Medulla oblongata (tissue), 1 donor: Measurements from ENCODE around the gene USP20.

ENCODE experiments used
- DNase-seq: peaks from one replicate; pipeline ENCODE4 v3.0.0-alpha.2; 2015; ENCODE audit errors: extremely low spot score

USP20 gene

DNA sequence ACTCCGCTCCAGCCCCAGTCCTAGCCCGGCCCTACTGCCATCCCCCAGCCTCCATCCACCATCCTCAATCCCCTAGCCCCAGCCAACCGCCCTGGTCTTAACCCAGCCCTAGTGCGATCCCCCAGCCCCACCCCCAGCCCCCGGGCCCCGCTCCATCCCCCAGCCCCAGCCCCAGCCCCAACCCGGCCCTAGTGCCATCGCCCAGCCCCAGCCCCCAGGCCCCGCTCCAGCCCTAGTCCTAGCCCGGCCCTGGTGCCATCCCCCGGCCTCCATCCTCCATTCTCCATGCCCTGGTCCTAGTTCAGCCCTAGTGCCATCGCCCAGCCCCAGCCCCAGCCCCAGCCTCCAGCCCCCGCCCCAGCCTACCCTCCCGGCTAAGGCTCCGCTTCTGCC is 11.7 kb upstream of the USP20 start:
- no peak for DNase-seq

DNA sequence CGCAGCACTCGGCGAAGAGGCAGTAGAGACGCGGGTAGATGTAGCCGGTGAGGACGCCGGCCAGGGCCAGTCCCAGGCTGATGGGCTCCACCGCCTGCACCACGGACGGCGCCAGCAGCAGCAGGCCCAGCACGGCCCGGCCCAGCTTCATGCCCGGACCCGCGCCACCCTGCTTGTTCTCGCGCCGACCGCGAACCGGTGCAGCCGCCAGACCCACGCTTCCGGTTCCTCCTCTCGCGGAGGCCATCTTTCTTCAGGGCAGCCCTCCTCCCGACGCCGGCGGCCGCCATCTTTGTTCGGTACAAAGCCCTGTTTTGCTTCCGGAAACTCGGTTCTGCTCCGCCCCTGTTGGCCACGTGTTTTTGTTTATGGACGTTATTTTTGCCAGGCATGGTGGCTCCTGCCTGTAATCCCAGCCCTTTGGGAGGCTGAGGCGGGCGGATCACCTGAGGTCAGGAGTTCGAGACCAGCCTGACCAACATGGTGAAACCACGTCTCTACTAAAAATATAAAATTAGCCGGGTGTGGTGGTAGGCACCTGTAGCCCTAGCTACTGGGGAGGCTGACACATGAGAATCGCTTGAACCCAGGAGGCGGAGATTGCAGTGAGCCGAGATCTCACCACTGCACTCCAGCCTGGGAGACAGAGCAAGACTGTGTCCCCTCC is 11.2 kb upstream of the USP20 start, which contains the start of gene TOR1A:
TOR1A (minus strand) TSS at position 202 of the 667 bp plus-strand sequence; CDS start at position 151, 51 bp downstream.
- peak; percentile 95 for DNase-seq

DNA sequence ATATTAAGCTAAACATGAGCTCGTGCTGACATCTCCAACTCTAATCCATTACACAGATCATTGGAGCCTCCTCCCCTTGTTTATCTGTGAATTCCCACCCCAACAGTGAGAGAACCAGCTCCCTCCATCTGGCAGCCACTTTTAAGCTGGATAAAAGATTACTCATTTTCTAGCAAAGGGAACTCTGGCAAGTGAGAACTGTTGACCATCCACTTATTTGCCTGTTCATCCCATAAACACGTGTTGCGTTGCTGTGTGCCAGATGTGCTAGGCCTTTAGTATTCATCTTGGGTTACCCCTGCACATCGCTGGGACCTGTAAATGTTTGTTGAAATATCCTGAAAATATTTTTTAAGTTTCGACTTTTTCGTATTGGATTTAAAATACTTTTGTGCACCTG is 8.9 kb upstream of the USP20 start:
- no peak for DNase-seq

DNA sequence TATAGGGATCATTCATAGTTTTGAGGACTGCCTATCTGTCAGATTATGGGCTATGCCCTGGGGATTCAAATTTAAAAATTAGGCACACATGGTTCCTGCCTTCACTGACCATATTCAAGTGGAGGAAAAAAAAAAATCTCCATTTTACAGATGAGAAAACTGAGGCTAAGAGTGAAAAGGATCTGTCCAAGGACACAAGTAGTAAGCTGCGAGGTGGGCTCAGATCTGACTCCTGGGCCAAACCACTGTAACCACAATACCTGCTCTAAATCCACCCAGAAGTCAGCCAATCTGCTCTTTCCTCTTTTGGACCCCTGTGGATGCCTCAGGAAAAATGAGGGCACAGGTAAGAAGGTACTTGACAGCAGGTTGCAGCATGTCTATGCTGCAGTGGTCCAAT is 8.5 kb upstream of the USP20 start:
- no peak for DNase-seq

DNA sequence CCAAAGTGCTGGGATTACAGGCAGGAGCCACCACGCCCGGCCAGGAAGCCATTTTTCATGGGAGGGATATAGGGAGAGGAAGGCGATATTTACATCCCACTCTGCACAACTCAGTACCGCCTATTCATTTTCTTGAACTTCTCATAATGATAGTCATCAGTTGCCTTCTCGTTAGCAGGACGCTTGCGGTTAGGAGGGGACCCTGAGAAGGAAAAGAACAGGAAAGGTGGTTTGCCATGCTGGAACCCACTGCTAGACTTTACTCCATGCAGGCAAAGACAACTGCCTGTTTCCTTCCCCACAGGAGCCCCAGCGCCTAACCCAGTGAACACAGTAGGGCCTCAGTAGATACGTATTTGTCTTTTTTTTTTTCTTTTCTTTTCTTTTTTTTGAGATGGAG is 7.2 kb upstream of the USP20 start:
- DNase-seq: no peak

DNA sequence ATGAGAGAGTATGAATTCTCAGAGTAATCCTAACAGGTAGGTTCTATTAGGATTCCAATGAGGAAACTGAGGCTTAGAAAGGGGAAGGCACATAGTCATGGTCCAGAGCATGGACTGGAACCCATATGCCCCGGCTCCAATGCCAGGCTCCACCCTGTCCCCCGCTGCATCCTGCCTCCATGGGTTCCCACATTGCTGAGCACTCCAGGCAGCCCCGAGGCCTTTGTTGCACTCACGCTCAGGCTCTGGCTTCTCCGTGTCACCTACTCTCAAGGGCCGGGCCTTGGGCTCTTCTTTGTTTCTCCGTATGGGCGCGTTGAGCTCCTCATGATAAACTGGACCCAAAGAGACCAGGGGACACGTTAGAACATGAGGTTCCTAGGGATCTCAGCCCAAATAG is 6.3 kb upstream of the USP20 start:
- DNase-seq: no peak

DNA sequence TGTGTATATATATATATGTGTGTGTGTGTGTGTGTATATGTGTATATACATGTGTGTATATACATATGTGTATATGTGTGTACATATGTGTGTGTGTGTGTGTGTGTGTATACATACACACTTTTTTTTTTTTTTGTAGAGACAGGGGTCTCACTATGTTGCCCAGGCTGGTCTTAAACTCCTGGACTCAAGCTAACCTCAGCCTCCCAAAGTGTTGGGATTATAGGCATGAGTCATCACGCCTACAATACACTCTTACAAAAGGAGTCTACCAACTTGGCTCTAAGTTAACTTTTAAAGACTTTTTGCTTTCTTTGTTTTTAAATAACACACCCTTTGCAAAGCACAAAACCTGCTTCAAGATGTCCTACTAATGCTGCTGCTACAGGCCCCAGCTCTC is 2.3 kb upstream of the USP20 start:
- no peak for DNase-seq

DNA sequence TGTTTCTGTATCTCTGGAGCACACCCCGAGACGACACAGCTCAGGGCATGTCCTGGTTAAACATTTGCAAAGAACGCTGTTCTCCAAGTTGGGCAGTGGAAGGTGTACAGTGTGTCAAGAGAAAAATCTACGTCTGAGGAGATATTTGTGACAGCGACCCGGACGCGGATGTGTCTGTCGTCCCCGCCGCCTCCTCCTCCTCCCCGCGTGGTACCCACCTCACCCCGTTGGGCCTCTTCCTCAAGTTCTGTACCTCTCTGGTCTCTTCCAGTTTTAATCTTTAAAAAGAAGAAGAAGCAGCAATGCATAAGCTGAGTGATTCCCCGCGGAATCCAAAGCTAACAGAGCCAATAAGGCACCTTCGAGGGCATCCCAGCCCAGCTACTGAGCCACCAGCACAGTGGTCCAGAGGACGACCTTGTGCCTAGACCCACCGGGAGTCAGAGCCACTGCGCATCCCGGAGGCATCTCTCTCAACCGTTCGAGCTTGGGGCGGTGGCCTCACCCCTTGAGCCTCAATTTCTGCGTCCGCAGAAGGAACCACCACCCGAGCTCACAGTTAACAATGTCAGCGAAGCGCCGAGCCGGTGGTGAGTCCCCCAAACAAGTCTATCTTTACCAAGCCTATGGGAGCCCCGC is 650 bp upstream of the USP20 start:
- DNase-seq: no peak

DNA sequence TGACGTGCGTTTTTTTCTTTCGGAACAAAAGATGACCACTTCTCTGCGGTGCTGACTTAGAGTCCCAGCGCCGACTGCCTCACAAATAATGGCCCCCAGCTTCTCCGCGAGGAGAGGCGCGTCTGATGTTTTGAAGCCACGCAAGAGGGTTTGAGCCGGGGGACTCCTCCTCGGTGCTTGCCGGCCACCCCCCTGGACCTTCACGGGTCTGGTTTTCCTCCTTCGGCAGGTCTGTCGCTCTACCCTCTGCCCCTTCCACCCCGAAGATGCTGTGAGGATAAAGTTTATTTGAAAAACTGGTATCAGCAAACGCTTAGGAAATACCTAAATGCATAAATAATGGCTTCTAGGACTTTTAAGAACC is 584 bp downstream of the USP20 start:
- DNase-seq: no peak

DNA sequence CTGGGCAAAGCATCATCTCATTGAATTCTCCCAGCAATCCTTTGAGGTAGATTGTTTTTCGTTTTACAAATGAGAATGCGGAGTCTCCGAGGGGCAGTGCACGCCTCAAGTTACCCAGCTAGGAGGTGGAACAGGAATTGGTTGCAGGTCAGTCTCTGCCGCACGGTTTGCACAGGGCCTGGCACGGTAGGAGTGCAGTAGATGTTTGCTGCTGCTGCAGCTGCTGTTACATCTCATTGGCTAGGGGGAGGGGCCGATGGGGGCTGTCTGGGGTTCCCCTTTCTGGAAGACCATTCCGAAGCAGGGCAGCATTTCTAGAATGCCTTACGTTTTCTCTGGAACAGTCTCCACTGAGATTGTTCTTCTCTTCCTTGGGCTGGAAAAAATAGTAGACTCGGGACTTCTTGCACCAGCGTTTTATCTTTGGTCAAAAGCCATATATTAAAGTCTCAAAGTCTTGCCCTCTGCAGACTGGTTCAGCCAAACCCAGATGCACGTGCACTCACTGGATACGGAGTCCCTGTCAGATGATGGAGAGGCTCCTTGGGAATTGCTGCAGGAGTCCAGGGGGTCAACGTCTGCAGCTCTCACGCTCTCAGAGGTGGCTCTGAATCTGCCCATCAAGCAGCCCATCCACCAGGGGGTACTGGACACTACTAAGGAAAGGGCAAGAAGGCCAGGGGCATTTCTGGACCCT is 1.2 kb downstream of the USP20 start:
- no peak for DNase-seq

DNA sequence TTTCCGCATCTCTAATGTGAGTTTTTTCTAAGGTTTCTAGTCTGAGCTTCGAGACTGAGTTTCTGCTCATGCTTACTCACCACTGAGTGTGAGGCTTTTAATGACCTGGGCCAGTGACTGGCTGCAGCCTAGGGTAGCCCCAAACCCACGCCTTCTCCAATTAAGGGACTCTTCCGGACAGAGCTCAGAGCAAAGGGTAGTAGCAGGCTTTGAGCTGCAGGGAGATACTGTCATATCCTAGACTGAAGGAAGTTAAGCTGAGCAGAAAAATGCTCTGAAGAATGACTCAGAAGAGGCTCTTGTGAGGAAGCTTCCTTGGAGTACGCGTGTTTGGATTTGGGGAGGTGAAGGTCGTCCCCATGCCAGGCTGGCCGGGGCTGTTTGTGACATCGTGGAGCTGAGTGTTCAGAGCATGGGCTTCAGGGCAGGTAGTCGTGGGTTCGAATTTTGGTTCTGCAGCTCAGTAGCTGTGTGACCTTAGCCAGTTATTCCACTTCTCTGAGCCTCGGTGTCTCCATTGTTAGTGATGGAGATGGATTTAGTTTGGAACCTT is 3.5 kb downstream of the USP20 start:
- DNase-seq: no peak

DNA sequence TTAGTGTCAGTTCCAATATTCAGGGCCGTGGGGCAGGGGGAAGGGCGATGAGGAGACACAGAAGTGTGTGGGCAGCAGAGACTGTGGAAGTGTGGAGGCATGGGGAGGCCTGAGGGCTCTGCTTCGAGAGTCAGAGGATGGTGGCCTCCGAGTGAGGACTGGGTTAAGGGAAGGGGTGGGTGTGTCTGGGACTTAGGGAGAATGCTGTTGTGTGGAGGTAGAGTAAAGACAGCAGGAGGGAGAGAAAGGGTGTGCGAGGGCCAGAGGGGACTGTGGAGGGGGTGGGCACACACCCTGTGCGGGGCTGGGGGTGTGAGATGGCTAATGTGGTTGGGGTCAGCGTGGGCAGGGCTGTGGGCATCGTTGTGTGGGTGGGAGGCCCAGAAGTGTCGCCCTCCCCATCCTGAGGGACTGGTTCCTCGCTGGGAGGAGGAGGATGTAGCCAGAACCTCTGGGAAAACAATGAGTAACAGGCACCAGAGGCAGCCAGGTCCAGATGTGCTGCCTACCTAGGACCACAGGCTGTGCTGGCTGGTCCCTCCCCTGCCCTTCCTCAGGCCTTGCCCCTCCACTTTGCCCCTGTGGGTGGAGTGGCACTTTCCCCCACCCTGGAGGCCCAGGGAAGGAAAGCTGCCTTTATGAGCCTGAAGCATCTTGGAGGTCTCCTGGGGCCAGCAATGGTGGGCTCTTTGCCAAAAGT is 4.2 kb downstream of the USP20 start:
- no peak for DNase-seq

DNA sequence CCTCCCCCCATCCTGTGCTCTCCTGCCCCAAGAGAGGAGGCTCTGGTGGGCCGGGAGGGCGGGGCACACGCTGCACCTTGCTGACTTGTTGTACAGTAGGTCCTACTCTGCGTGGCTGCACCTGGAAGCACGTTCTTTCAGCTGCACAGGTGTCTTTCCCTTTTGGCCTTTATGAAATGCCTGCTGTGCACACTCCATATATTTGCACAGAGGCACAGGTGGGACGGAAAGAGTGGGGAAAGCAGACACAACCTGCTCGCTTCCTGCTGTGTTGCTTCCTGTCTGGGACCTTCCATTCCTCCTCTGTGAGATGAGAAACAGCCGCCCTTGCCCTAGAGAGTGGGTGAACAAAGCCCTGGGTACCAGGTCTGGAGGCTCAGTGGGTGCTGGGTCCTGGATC is 4.8 kb downstream of the USP20 start:
- DNase-seq: no peak

DNA sequence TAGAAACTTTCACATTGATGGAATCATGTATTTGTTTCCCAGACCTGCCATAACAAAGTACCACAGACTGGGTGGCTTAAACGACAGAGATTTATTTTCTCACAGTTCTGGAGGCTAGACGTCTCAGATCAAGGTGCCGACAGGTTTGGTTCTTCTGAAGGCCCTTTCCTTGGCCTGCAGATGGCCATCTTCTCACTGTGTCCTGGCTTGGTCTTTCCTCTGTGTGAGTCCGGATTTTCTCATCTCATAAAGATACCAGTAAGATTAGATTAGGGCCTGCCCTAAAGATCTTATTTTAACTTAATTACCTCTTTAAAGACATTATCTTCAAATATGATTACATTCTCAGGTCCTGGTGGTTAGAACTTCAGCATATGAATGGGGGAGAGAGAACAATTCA is 5.8 kb downstream of the USP20 start:
- DNase-seq: no peak

DNA sequence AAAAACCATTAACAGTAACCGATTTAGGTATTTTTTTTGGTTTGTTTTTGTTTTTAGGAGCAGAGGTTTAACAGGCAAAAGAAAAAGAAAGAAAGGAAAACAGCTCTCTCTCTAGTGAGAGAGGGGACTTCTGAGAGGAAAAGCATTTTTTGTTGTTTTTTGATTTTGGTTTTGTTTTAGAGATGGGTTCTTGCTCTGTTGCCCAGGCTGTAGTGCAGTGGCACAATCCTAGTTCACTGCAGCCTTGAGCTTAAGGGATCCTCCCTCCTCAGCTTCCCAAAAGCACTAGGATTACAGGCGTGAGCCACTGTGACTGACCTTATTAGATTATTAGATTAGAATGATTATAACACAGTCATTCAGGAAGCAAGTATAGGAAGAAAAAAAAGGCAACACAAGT is 10.1 kb downstream of the USP20 start:
- no peak for DNase-seq

DNA sequence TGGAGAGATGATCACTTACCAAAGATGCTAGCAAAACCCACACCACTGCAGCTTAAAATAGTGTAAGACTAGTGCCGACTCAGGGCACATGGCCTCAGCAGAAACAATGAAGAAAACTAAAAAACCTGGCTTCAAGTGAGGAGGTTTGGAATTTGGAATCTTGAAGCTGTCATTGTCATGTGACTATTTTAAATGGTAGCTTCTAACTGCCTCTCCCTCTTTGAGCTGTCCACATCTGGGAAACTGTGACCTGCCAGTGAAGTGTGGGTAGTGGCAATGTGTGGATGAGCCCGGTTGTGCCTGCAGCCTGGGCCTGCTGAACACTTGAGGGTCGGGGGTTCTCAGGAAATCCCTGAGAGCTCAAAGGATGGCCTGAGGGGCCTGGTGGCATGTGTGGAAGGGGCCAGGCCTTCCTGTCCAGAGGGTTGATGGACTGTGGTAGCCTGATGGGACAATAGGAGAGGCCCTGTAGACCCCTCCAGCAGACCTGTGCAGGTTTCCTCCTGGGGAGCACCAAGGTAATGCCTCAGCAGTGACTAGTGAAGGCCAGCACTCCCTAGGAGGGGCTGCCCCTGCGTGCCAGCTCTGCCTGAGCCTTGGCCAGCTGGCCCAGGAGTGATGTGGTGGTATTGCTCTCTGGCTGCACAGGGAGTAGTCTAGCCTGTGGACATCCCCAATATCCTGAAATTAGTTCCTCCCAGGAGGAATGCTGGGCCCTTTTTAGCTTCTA is 13.6 kb downstream of the USP20 start:
- DNase-seq: no peak

DNA sequence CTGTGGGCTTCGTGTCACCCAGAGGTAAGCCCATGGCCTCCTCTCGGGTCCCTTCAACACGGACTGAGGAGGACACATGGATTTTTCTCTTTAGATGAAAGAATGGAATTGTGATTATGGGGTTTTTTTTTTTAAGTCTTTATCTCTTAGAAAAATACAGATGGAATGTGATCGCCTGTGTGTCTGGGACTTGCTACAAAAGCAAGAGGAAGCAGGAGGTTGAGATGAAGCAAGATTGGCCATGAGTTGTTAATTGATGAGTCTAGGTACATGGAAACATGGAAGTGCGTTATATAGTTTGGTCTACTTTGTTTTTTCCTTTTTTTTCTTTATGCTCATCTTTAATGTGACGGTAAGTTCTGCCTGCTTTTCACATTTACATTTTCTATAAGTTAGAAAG is 14.6 kb downstream of the USP20 start:
- no peak for DNase-seq

DNA sequence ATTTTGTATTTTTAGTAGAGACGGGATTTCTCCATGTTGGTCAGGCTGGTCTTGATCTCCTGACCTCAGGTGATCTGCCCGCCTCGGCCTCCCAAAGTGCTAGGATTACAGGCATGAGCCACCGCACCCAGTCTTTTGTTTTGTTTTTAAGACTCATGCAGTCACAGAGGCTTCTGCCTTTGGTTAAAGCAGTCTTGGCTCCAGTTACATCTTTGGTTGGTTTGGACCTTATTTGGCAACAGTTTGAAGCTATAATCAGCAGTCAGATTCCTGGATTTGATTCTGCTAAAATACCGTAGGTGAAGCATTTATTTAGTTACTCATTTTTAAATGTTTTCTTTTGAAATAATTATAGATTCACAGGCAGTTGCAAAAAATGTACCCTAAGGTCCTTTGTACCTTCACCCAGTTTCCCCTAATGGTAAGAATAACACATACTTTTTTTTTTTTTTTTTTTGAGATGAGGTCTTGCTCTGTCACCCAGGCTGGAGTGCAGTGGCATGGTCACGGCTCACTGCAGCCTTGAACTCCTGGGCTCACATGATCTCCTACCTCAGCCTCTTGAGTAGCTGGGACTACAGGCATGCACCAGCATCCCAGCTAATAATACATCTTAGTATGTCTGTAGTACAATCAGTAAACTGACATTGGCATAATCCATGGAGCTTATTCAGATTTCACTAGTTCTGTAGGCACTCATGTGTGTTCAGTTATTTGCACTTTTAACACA is 15.7 kb downstream of the USP20 start:
- no peak for DNase-seq

DNA sequence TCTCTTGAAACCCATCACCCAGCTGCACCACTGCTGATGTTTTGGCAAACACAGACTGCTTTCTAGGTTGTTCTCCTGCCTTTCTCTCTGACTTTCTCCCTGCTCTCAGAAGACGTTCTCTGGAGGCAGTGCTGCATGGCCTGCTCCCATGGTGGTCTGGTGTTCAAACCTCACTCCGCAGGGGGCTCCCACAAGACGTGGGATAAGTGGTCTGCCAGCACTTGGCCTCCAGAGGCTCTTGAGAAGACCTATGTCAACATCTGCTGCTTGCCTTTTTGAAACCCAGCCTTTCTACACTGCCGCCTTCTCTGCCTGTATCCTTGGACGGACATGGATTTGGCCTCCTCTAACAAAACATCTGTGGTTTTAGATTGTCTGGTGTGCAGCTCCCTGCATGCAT is 16.6 kb downstream of the USP20 start:
- no peak for DNase-seq

DNA sequence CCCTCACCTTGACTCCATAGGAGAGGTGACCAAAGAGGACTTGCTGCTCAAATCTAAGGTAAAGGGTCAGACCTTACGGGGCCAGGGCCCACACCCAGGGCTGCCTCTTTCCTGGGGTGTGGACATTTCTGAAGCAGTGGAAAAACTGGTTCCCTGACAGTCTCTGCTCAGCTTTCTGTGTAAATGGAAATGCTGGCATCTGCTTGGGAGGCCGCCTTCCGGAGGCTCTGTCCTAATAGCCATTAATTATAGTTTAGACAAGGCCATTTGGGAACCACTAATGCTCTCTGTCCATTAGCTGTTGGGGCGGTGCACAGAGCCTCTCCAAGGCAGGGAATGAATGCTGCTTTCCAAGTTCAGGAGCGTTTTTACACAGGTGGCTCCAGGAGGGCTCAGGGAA is 17.3 kb downstream of the USP20 start:
- DNase-seq: no peak

DNA sequence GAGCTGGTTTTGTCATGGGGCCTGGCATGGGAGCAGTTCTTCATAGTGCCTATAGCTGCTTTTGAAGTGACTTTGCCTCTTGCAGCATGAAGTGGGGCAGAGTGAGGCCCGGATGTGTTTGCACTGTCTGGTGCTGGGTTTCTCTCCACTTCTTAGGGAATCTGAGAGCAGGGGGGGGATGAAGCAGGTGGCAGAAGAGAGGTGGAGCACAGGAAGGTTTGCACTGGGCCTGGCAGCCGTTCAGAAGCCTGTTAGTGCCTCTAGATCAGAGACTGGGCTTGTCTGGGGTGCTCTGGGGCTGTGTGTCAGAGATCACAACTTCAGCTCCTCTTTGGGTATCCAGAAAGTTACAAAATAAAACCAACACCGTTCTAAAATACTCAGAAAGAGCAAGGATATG is 18.4 kb downstream of the USP20 start:
- DNase-seq: no peak
